Stimulated activated CD8-positive, alpha-beta memory T cell treated with anti-CD3 and anti-CD28 coated beads, Interleukin-12 subunit alpha, Interleukin-12 subunit beta, amount 100 ng/mL, for 4 hours (primary cell): ENCODE results near the gene CBR1.
"Not testable (repeated sequence)": the region's sequence is repeated elsewhere in the genome, so short reads cannot be mapped to it uniquely, and the experiment has no call there.

Experiments
- DNase-seq: peaks from one replicate; pipeline ENCODE4 v3.0.0-alpha.2; 2020; ENCODE audit warnings: low read depth

CBR1 gene

GRCh38 chr21:36079671-36080070, 9.8 kb downstream of the CBR1 start:
- no peak for DNase-seq

DNA sequence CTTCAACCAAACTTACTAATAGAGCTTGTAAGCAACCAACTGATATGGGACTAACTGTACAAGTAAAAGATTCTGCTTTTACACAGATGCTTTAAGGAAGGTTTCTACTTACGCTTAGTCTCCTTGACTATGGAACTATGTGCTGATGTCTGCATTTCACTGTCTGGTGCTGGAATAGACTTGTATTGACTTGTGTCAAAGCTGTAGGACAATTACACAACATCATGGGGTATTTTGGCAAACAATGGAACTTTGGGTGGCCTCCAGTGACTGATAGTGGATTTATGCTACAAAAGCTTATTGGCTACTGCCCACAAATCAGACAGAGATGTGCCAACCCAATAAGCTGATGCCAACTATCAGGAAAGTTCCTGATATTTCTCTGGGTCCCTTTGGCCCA, 10.6 kb downstream of the CBR1 start:
- DNase-seq: no peak

- no peak for DNase-seq
Measured at GRCh38 chr21:36082237-36082664, 12.4 kb downstream of the CBR1 start.

DNA sequence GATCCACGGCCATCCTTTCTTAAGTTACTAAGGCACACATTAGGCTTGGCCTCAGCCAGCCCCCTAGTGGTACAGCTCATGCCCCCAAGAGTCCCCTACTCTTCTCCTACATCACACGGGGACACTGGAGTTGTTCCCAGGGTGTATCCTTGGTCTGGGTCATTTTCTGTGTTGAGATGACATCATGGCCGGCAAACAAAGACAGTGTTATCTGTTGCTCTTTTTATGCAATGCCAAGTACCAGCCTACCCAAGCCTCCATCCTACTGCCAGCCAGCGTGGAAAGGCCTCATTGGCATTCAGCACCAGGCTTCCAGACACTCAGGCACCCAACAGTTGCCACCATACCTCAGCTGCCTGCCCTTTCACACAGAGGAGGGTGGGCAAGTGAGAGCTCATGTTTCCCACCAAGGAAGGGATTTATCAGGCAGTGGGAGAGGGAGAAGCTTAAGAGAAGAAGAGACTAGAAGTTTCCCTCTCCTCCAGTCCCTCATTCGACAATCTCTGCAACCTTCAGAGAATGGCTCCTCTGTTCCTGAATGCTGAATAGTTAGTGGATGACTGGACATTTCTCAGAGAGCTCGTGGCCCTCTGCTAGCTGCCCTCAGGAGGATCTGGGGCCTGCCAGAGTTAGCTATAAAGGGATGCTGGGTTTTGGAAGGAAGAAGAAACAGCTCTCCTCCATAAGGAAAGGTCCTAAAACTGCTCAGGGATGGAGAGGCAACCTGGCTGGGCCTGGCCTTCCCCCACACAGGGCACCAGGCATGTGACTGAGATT, 17.7 kb downstream of the CBR1 start:
- DNase-seq: no peak

DNA sequence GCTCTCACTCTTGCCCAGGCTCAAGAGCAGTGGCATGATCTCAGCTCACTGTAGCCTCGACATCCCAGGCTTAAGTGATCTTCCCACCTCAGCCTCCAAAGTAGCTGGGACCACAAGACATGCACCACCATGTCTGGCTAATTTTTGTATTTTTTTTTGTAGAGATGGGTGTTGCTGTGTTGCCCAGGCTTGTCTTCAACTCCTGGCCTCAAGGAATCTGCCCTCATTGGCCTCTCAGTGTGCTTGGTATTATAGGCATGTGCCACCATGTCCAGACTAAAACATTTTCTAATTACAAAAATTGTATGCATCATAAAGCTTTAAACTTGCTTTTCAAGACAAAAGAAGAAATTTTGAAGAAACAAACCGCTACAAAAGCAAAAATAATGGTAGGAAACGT, 20.1 kb downstream of the CBR1 start:
- DNase-seq: no peak

DNA sequence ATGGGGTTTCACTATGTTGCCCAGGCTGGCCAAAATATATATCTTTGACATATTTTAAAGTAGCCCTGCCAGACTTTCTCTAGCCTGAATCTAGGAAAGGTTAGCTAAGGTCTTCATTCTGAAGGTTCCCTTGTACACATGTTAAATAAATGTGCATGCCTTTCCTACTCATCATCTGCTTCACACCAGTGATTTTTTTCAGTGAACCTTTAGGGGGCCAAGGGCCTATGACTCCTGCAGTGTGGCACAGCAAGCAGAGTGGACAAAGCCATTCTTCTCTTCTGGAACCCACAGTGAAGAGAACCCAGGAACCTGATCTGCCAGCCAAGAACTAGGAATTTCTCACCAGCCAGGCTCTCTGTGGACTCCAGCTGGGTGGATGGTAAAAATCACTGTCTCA, 22.9 kb downstream of the CBR1 start:
- no peak for DNase-seq

- no peak for DNase-seq
Measured at GRCh38 chr21:36093512-36093911, 23.7 kb downstream of the CBR1 start.

- no peak for DNase-seq
Measured at GRCh38 chr21:36096398-36097290, 26.8 kb downstream of the CBR1 start.

GRCh38 chr21:36097427-36098181, 27.8 kb downstream of the CBR1 start:
- no peak for DNase-seq

DNA sequence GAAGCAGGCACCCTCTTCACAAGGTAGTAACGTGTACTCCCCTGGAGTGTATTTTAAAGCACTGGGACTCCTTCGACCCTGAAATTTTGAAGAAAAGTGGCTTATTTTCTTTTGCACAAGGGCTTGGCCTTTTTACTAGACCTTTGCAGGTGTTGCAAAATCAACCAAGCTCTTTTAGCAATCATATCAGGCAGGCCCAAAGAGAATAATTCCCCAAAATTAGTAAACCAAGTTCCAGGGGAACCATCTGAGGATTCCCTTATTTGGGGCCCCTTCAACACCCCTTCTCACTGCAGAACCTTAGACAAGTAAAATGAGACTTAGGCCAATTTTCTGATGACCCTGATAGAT, 28.3 kb downstream of the CBR1 start:
- DNase-seq: no peak

DNA sequence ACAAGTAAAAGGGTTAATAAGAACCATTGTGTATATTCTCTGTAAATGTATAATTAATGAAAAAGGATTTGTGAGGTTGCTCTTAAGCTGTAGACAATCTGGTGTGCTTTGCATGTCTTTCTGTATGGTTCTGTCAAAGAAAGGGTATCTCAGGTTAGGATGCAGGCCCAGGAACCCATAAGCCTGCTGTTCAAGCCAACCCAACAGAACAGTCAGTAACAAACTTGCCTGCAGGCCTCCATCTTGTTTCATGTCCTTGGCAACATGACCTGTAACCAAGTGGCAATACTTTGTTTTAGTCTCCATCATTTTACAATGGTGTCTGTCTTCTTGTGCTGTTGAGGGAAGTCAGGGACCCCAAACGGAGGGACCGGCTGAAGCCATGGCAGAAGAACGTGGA, 29.2 kb downstream of the CBR1 start:
- DNase-seq: no peak

DNA sequence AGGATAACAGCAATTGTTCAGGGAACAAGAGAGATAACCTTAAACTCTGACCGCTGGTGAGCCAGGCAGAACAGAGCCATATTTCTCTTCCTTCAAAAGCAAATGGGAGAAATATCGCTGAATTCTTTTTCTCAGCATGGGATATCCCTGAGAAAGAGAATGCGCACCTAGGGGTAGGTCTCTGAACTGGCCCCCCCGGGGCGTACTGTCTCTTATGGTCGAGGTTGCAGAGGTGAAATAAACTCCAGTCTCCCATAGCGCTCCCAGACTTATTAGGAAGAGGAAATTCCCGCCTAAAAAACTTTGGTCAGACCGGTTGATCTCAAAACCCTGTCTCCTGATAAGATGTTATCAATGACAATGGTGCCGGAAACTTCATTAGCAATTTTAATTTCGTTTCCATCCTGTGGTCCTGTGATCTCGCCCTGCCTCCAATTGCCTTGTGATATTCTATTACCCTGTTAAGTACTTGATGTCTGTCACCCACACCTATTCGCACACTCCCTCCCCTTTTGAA, 29.9 kb downstream of the CBR1 start:
- DNase-seq: not testable (repeated sequence)

- DNase-seq: no peak
Measured at GRCh38 chr21:36100971-36101641, 31.3 kb downstream of the CBR1 start.

DNA sequence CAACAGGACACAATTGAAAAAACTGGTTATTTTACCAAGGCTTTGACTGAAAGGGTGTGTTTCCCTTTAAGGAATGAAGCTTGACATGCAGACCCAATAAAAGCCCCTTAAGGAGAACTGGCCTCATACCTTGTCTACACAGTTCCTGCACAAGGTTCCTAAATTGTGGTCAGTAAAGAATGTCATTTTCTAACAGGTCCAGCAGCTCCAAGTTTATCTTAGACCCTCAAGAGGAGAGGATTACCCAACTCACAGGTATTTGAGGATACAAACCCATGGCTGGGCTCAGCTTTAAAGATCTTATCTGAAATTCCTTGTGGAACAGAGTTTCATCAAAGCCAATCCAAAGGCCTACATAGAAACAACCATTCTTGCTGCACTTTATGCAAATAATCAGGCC, 33.6 kb downstream of the CBR1 start:
- no peak for DNase-seq

DNA sequence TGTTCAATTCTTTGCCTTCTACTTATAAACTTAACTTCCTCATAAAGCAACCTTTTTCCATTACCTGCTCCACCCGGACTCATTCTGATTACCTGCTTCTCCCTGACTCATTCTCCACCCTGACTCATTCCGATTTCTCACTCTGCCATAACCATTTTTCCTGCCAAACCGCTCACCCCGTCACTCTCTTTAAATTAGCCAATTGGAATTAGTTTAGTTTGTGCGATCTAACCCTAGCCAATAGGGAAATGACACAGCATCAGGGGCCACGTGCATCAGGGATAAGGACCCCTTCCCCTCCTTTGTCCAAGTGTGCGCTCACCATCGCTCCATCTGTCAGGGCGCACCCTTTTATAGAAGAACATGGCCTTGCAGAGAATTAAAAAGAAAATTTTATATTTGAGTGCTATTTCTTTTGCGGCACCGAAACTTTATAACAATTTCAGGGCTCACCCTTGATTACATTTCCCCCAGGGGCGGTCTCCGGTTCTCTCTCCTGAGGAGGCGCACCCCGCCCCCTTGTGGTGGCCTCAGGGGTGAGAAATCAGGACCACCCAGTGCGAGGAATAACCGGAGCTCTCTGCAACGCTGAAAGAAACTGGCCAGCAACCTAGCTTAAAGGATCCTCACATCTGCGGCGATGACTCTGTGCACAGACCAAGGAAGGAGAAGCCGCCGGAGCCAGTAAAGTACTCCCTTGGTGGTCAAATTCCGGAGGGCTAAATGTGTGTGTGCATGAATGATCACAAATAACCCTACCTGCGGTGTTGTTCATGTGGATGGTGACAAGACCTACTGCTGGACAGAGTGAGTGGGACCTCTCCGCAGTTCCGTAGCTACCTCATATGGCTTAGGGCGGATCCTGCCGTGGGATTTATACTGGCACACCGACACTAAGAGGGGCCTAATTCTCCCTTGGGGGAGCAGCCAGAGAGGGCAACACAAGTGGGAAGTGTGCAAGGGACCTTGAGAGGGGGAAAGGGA, 34.8 kb downstream of the CBR1 start:
- peak; percentile 35 for DNase-seq

DNA sequence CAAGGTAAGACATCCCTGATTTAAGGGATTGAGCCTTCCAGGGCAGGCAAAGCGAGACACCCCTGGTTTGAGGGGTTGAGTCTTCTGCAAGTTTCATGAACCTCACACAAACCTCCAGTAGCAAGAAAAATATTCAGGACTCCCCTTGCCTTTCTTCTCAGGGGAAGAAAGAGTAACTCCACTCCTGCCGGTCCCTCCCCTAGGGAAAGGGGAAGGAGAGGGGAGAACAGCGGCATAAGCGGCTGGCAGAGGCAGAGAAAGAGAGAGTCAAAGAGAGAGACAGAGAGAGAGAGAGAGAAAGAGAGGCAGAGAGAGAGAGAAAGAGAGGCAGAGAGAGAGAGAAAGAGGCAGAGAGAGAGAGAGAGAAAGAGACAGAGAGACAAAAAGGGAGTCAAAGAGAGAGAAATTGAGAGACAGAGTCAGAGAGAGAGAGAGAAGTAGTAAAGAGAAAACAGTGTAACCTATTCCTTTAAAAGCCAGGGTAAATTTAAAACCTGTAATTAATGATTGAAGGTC, 35.6 kb downstream of the CBR1 start:
- no peak for DNase-seq

- DNase-seq: no peak
Measured at GRCh38 chr21:36109868-36110267, 40.0 kb downstream of the CBR1 start.

GRCh38 chr21:36111238-36111637, 41.4 kb downstream of the CBR1 start:
- no peak for DNase-seq

DNA sequence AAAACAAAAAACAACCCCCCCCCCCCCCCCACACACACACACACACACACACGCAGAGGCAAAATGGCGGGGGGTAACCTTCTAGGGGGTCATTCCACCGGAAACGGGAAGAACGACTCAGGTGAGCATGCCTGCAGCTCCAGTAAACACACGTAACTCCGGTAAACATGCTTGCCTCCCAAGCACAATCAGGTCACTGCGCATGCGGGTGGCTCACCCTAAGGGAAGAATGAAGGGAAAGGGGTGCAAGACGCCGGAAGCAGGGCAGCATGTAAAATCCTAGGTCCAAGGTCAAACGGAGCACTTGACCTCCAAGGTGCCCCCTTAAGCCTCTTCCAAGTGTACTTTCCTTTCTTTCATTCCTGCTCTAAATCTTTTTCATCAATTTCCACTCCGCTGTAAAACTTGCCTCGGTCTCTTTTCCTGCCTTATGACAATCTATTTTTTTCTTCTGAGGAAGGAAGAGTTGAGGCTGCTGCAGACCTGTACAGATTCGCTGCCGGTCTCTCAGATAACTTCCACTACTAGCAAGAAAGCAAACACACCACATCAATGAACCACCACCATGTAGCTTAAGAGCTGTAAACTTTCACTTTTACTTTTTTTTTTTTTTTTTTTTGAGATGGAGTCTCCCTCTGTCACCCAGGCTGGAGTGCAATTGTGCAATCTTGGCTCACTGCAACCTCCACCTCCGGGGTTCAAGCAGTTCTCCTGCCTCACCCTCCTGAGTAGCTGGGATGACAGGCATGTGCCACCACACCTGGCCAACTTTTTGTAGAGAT, 44.0 kb downstream of the CBR1 start:
- no peak for DNase-seq
